ENCODE measurements around the gene FOXO3.

FOXO3 gene

DNA sequence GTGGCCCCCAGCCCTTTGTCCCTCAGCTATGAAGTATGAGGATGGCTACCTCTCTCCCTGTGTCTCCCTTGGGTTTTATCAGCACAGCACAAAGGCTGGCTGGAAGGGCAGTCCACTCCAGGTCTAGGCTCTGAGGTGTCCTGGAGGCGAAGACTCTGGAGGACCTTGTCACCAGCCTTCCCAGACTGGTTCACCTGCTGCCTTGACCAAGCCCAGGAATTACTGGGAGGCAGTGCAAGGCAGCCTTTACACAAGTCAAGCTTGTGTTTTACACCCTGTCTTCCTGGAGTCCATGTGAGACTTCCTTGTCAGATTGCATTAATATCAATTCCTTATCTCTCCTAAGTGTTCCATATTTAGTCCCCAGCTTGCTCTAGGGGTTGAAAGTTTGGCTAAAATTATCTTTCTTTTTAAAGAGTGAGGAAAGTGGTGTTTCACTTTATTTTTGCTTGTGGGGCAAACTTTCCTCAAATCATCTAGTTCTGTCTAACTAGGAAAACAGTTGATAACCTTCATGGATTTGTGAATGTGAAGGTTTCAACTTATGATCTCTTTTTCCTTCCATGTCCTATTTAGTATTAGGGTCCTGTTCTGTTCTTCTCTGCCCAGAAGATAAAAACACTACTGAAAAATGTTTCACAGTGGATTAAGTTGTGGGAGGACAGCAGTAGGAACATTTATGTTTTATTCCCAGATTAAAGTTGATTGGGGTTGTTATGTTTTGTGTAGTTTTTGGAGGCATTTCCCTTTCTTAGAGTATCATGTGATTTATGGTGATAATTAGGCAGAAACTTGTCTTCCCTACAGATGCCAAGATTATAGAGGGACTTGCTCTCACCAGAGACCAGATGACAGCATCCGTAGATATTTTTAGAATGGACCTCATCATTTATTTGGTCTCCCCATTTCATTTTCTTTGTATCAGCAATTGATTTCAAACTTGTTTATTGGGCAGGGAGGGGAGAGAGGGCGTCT lies 114.8 kb downstream of the FOXO3 start:
- TF ChIP-seq, protein P1, sequence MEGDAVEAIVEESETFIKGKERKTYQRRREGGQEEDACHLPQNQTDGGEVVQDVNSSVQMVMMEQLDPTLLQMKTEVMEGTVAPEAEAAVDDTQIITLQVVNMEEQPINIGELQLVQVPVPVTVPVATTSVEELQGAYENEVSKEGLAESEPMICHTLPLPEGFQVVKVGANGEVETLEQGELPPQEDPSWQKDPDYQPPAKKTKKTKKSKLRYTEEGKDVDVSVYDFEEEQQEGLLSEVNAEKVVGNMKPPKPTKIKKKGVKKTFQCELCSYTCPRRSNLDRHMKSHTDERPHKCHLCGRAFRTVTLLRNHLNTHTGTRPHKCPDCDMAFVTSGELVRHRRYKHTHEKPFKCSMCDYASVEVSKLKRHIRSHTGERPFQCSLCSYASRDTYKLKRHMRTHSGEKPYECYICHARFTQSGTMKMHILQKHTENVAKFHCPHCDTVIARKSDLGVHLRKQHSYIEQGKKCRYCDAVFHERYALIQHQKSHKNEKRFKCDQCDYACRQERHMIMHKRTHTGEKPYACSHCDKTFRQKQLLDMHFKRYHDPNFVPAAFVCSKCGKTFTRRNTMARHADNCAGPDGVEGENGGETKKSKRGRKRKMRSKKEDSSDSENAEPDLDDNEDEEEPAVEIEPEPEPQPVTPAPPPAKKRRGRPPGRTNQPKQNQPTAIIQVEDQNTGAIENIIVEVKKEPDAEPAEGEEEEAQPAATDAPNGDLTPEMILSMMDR (IDR thresholded peaks at IDR 0.05), result no peak

DNA sequence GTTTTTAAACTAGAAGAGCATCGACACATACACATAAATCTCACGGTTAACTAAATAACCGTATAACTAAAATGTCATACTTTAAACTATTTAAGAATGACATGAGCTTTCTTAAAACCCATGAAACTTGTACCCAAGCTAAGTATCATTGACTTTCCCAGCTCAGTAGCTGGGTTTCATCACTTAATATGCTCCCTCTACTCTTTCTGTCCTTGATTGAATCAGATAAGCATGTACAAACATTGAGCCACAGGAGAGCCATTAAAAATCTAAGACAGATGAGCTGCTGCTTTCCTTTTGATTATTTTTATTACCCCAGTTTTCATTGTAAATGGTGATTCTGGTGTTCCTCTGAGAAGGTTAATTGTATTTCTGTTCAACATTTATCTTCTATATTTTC lies 115.8 kb downstream of the FOXO3 start:
- TF ChIP-seq, protein P1 (IDR thresholded peaks at IDR 0.05), result no peak

DNA sequence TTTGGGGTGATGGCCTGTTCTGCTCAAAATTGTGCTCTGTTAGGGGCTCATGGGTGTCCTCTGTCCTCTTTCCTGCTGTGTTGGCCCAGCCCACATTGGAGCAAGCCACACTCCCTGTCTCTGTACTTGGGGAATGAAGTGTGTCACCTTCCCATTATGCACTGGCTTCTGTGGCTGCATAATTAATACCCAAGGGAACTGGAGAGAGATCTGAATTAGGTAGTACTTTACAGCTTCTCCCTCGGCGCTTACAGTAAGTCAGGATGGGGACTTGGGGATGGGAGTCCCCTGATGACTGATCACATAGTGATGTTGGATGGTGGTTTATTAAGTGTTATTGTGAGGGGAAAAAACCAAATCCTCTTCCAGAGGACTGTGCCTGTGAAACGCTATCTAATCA lies 116.6 kb downstream of the FOXO3 start:
- TF ChIP-seq, protein P1 (IDR thresholded peaks at IDR 0.05), result no peak

DNA sequence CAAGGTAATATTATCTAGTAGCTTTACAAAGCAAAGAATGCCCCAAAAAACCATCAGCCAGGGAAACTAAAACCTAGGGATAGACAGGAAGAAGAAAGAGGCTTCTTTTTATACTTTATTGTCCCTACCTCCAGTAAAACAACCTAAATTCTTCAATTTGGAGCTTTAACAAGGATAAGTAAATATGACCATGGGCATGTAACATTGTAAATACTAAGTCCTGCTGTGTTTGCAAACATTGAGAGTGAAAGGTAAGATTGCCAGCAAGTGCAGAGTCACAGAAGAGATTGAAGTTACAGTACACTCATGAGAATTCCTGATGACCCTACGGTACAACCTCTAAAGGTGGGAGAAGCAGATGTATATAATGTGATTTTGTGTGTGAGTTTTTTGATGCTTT lies 117.2 kb downstream of the FOXO3 start:
- TF ChIP-seq, protein P1 (IDR thresholded peaks at IDR 0.05), result no peak

DNA sequence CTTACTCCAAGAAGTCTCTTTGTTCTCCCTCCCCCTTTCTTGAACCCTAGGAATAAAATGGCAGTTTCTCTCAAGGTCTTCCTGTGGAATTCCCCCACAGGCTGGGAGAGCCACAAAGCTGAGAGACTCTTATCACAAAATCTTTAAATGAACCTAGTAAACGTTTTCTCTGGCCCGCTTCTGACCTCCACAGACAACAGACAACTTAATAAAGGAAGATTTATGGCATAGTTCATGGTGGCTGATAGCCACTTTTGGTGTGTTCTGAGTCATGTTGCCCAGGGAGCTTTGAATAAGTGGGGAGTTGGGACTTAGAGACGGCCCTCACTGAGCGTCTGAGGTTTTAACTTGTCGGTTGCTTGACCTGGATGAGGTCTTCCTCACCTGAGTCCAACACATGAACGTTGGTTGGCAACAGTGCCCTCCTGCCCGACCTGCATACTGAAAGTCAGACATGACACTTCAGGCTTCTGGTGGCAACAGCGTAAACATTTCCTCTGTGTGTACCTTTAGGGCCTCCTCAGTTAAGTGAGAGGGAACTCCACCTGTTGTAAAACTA lies 124.1 kb downstream of the FOXO3 start:
- TF ChIP-seq, protein P1 (IDR thresholded peaks at IDR 0.05), result no peak

DNA sequence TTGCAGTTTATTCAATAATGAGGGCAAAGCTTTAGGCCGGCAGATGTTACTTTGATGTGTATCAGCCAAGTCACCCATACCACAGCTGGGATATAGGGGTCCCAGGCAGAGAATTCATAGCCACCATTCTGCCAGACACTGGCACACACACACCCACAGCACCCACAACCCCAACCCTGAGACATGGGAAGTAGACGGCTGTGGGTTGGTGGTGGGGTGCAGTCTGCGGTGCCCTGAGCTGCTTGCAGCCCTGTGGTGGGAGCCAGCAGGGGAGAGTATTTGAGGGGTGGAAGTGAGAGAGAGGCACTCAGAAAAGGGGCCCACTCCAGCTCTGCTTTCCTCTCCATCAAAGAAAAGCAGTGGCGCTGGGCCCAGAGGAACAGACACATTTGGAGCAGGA lies 125.3 kb downstream of the FOXO3 start:
- TF ChIP-seq, protein P1 (IDR thresholded peaks at IDR 0.05), result no peak

DNA sequence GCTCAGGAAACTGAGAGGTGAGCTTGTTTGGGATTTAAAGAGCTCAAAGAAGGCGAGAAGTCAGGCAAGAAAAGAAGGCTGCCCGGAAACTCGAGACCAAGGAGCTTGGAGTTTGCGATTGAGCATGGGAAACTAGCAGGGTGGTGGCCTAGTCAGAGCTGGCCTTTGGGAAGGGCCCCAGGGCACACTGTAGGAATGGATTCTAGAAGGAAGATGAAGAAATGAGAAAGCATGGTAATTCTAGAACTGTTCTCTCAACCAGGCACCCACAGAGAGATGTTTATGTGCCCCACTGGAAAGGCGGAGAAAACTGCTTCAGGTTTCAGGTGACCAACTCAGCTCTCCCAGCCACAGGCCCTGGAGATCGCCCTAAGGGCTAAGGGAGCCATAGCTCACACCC lies 126.2 kb downstream of the FOXO3 start:
- TF ChIP-seq, protein P1 (IDR thresholded peaks at IDR 0.05), result no peak

Measured in LNCAP (cell line).